ENCODE data around the gene NFATC4.

- TF ChIP-seq EZH2 (IDR thresholded peaks at IDR 0.05; ENCODE audit: borderline replicate concordance, insufficient read depth, low read depth, low read length, poor library complexity, severe bottlenecking) = peak; percentile 79
- TF ChIP-seq CTCF (IDR thresholded peaks at IDR 0.05) = no peak
Measured at GRCh38 chr14:24334431-24335291, 33.3 kb upstream of the NFATC4 start, which contains the start of gene ADCY4.

Measured in B cell (primary cell).